ENCODE data around the gene MBD6.

MBD6 gene

DNA sequence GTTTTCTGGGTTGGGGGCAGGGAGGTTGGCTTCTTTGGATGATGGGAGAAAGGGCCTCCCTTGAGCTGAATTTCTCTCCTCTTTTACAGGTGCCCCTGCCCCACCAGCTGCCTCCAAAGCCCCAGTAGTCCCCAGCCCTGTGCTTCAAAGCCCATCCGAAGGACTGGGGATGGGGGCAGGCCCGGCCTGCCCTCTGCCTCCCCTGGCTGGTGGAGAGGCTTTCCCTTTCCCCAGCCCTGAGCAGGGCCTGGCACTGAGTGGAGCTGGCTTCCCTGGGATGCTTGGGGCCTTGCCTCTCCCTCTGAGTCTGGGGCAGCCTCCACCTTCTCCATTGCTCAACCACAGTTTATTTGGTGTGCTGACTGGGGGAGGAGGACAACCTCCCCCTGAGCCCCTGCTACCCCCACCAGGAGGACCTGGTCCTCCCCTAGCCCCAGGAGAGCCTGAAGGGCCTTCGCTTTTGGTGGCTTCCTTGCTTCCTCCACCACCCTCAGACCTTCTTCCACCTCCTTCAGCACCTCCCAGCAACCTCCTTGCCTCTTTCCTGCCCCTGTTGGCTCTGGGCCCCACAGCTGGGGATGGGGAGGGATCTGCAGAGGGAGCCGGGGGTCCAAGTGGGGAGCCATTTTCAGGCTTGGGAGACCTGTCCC lies 4.0 kb downstream of the MBD6 start:
- FAIRE-seq = no peak
- DNase-seq (ENCODE audit: insufficient read length, low spot score) = no peak

- FAIRE-seq = no peak
- DNase-seq (ENCODE audit: insufficient read length, low spot score) = no peak
Observed at GRCh38 chr12:57527184-57527583, 4.6 kb downstream of the MBD6 start.

- DNase-seq (ENCODE audit: insufficient read length, low spot score) (no peak), FAIRE-seq (no peak)
Observed at GRCh38 chr12:57528176-57528575, 5.6 kb downstream of the MBD6 start.

DNA sequence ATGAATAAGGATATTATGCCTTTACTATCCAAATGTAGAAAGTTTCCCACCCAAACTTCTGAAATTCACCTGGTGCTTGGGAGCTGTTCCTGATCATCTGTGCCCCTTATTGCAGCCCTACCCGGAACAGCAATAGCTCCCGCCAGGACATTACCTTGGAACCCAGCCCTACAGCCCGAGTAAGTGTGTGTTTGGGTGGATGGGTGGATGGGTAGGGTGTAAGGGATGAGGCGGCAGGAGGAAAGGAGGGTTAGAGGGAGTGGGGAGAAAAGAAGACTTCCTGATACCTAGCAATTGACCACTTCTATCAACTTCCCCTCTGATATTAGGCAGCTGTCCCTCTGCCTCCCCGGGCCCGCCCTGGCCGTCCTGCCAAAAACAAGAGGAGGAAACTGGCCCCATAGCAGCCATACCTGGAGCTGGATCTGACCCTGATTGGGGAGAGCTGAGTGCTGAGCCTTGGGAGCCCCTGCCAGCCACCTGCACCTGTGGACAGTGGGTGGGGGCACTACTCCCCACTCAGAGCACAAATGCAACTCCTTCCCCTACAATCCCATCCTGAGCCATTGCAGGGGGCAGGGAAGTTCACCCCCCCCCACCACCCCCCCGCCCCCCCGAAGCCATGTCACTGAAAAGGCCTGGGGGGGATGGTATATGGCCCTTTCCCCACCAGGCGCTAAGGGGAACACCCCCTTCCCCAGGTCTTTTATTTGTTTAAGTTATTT lies 6.4 kb downstream of the MBD6 start:
- FAIRE-seq (no peak), DNase-seq (ENCODE audit: insufficient read length, low spot score) (no peak)

DNA sequence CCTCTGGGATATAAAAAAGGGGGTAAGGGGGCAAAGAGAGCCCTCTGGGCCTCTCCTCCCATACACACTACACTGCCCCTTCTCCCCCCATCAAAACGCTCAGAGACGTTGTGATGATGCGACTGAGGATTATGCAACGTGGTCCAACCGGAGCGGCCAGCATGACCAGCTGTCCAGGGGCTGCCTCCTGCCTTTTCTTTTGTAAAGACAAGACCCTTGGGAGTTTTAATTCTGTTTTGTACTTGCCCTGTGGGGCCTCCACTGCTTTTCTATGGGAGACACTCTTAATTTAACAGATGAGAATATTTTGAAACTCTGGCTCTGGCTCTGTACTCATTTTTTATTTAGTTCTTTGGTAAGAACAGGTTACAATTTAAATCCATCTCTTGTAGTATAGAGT lies 7.2 kb downstream of the MBD6 start:
- DNase-seq (ENCODE audit: insufficient read length, low spot score) (no peak), FAIRE-seq (no peak)

DNA sequence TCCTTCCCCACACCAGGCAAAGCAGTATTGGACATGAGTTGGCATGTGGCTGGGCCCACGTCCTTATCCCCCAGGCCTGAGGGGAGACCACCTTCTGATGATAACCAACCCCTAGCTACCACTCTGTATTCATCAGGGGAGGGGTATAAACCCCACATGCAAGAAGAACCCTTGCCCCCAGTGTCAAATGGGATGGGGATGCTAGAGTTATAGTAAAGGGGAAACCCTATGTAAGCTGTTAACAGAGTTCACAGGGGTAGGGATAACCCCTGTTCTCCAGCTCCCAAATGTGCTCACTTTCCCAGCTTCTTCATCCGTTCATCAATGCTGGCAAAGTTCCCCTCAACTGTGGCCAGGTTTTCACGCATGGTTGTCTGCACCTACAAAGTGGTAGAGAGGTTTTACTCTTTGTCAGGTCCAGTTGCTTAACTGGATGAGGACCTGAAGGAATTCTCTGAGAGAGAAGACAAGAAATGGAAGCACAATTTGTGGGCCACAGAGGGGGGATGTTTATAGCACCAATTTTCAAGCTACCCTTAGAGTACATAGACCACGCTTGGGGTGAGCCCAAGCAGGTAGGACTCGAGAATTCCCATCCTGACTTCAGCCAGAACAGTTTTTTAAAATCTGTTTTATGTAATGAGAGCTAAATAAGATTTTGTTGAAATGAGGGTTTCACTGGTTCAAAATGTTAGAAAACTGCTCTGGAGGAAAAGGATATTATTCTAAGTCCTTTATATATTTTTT lies 7.9 kb downstream of the MBD6 start:
- FAIRE-seq = no peak
- DNase-seq (ENCODE audit: insufficient read length, low spot score) = no peak

GRCh38 chr12:57531836-57532235 lies 9.2 kb downstream of the MBD6 start:
- FAIRE-seq (no peak), DNase-seq (ENCODE audit: insufficient read length, low spot score) (no peak)

DNA sequence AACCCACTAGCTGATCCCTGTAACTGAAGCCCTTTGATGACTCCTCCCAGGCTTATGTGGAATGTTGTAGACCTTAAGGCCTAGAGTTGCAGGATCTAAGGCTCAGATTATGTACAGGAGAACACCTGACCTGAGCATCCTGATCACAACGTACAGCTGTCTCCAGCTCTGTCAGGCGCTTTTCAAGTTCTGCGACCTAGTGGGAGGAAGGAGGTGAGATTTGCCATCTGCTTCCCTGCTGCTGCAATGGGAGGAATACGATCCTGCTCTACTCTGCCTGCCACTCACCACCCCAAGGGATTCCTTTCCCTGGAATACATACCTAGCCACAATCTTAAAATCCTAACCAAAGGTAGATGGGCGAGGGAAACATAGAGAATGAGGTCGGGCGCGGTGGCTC lies 10.5 kb downstream of the MBD6 start:
- no peak for FAIRE-seq
- DNase-seq (ENCODE audit: insufficient read length, low spot score) = no peak

GRCh38 chr12:57534250-57534649 lies 11.6 kb downstream of the MBD6 start:
- FAIRE-seq (no peak), DNase-seq (ENCODE audit: insufficient read length, low spot score) (no peak)

DNA sequence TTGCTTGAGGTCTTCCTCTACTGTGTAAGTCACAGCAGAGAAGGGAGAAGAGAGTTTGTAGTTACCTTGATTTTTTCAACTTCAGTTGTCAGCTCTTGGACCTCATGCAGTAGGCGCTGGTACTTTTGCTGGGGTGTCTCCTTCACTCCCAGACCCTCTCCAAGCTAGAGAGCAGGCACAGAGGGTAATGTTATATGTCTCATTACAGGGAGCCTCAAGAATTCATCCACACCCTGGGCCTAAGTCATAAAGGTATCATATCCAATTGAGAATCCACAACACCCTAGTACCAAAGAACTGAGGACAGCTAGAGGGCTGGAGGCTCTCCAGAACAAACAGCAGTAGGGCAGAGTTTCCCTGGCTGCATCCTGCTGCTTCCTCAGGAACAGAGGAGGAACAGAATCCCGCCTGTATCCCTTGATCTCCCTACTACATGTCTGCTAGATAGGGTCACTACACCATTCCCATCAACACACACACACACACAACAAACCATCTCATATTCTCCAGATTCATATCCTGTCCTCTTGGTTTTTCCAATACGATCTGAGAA lies 12.4 kb downstream of the MBD6 start:
- no peak for DNase-seq (ENCODE audit: insufficient read length, low spot score)
- FAIRE-seq = no peak

GRCh38 chr12:57535764-57536596 lies 13.4 kb downstream of the MBD6 start:
- no peak for FAIRE-seq
- no peak for DNase-seq (ENCODE audit: insufficient read length, low spot score)

DNA sequence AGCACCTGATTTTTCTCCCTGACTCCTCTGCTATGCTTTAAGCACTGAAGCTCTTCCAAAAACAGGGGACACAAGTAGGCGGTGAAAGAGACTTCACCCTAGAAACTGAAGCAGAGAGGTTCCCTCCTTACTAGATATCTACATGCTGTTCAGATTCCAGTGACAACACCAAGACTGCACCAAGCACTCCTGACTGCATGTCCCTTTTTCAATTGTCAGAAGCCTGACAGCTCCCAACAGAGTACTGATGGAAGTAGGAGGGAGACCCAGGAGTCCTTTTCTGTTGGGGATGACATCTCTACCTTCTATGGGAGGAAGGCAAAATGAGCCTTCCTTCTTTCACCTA lies 13.9 kb downstream of the MBD6 start:
- FAIRE-seq = no peak

DNA sequence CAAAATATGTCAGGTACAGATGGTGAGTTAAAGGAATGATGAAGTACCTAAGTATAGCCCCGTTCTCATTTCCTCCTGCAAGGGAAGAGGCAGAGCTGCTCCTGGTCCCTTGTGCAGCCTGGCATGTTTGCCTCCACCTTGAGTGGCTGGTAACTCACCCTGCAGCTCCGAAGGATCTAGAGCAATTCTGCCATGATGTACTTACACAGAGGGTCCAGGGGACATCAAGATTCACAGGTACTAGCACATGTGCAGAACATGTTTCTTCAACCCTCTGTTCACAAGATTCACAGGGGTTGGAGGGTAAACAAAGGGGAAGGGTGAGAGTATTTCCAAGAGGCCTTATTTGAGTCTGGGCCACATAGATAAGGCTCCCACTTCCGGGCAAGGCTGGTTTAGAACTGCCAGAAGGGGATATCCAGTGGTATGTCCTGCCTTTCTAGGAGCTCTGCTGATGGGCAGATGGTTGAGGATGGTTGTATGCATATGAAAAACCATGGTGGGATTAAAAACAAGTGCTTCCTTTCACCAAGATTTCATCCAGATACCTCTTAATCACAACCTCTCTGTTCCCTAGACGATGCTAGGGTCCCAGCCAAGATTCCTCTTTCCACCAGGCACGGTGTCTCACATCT lies 16.6 kb downstream of the MBD6 start:
- DNase-seq (ENCODE audit: insufficient read length, low spot score) (no peak), FAIRE-seq (no peak)

More for the DNA sequence above, 13.9 kb downstream of the MBD6 start:
- no peak for DNase-seq (ENCODE audit: insufficient read length, low spot score)

GRCh38 chr12:57541001-57541400 lies 18.4 kb downstream of the MBD6 start:
- FAIRE-seq = no peak
- no peak for DNase-seq (ENCODE audit: insufficient read length, low spot score)

- FAIRE-seq = no peak
Observed at GRCh38 chr12:57541717-57542116, 19.1 kb downstream of the MBD6 start.

DNA sequence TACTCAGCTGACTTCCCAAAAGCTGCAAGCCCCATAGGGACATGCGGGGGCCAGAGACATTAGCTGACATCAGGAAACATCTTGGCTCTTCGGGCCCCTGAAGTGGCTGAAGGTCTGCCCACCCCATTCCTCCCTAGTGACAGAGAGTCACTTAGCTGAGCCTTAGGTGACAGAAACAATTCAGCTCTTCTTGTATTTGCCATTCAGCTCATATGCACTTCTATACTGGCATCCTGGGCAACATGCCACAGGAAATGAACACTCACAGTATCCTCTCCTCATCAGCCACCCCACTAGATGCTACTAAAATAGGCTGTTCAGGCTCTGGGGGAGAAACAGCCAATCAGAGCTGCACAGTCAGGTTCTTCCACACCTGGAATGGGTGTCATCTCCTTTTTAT lies 21.0 kb downstream of the MBD6 start:
- DNase-seq (ENCODE audit: insufficient read length, low spot score) = no peak
- no peak for FAIRE-seq

More at GRCh38 chr12:57541717-57542116, 19.1 kb downstream of the MBD6 start:
- DNase-seq (ENCODE audit: insufficient read length, low spot score) = no peak

- no peak for DNase-seq (ENCODE audit: insufficient read length, low spot score)
- FAIRE-seq = no peak
Observed at GRCh38 chr12:57545809-57546437, 23.3 kb downstream of the MBD6 start.

DNA sequence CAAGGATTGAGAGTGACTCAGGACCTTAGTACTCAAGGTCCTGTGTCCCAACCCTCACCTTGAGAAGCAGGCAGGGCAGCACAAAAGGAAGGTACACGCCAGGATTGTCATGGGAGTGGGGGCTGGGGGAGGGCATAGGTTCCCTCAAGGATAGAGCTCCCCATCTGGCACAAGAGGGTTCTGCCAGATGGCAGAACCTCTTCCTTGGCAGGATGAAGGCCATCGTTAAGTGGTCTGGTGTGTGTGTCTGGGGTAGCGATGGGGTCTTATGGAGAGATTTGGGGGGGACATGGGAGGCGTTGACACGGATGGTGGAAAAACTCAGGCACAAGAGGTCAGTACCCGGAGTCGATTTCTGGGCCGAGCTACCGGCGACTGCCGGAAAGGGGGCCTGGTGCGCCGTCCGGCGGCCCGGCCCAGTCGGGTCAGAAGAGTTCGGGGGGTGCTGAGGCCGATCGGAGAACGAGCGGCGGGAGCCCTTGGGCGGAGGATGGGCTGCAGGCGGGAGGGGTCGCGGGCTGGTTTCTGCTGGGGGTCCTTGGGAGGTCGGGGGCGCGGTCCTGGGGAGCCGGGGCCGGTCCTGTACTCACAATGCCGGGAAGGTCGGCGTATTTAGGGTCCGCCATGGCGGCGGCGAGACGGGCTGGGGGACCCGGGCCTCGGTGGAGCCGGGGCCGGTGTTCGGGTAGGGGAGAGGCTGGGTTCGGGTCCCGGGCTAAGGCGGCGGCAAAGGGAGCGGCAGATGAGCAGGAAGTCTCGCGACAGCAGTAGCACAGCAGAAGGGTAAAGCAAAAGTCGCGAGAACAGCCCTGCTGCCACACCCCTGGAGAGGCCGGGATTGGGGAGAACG lies 24.0 kb downstream of the MBD6 start, which contains the start of gene DCTN2:
Gene DCTN2 (minus strand): TSS at position 755 of the 850 bp plus-strand sequence. CDS start 129 bp downstream, at position 626.
- DNase-seq (ENCODE audit: insufficient read length, low spot score) (peak; percentile 99), FAIRE-seq (peak; percentile 71)

Data from HTR-8/SVneo (cell line).